Cardiac muscle cell (in vitro differentiated cells and primary cell): ENCODE measurements around the gene KRT40. TPM values are rescaled to one million over a fixed set of nuclear protein-coding genes. Genes with fewer than 3 reads are reported as not detected.
A peak's percentile ranks its signal among the peaks of the same experiment; 100 is the strongest.

Experiments
- DNase-seq, 2 donors: peaks; one replicate each; pipeline versions ENCODE4 v3.0.0 to v3.0.0-alpha.2; 2010 to 2017; ENCODE audit warnings: low read depth in 1 of 2, low spot score in 1 of 2
- H3K27ac ChIP-seq: fragments of 200-600 bp; sonication (generic); 2 replicates; pipeline ENCODE4 v1.5.1; 2016
- H3K27me3 ChIP-seq: fragments of 200-600 bp; sonication (generic); 2 replicates; pipeline ENCODE4 v1.6.0; 2016; ENCODE audit warnings: control low read depth
- H3K36me3 ChIP-seq: fragments of 200-600 bp; sonication (generic); 2 replicates; pipeline ENCODE4 v1.5.1; 2016; ENCODE audit warnings: control low read depth
- H3K4me1 ChIP-seq: fragments of 200-600 bp; sonication (generic); 2 replicates; pipeline ENCODE4 v1.8.1; 2017; ENCODE audit warnings: low read depth, mild to moderate bottlenecking, mixed run types
- H3K4me3 ChIP-seq: fragments of 200-600 bp; sonication (generic); 2 replicates; pipeline ENCODE4 v1.5.1; 2016; ENCODE audit warnings: mild to moderate bottlenecking
- H3K9me3 ChIP-seq: fragments of 200-600 bp; sonication (generic); 2 replicates; pipeline ENCODE4 v1.5.1; 2017; ENCODE audit warnings: low read depth, mild to moderate bottlenecking, control low read depth
- CTCF ChIP-seq: IDR thresholded peaks from 2 replicates; pipeline ENCODE4 v1.5.1; 2012; ENCODE audit warnings: low read depth, mild to moderate bottlenecking, low read length
- polyA plus RNA-seq: library from polyadenylated mRNA; unstranded; fragments of >200 nt; fragmentation: Nextera tagmentation; extraction: Ambion mirVana; gene quantifications from 2 replicates; pipeline ENCODE4 v1.2.1, GENCODE V29; 2016
- total RNA-seq: library from RNA; depleted of rRNA; stranded (reverse); fragments of >200 nt; gene quantifications from 2 replicates; pipeline ENCODE4 v1.2.3, GENCODE V29; 2016

The KRT40 gene
- total and polyA plus RNA-seq, 2 experiments from 2014 or later = not detected

GRCh38 chr17:40975516-40975915 lies 8.6 kb downstream of the KRT40 start:
- Histone ChIP-seq H3K27ac (no peak overlapping the region), H3K36me3 (no peaks in the 10 kb centered on the region), H3K27me3 (no peaks in the 10 kb centered on the region), H3K4me3 (no peak overlapping the region), H3K9me3 (no peaks in the 10 kb centered on the region), H3K4me1 (peaks cover 7% of the 10 kb centered on the region)
- no peak for DNase-seq
- TF ChIP-seq CTCF = no peak

- H3K9me3 ChIP-seq = no peaks in the 10 kb centered on the region
- no peaks in the 10 kb centered on the region for H3K36me3 ChIP-seq
- no peak overlapping the region for H3K4me3 ChIP-seq
- H3K27ac ChIP-seq = no peak overlapping the region
- no peaks in the 10 kb centered on the region for H3K27me3 ChIP-seq
- TF ChIP-seq CTCF = no peak
- no peak for DNase-seq
- H3K4me1 ChIP-seq = no peaks in the 10 kb centered on the region
These were observed 9.8 kb downstream of the KRT40 start for GRCh38 chr17:40974366-40974765.

DNA sequence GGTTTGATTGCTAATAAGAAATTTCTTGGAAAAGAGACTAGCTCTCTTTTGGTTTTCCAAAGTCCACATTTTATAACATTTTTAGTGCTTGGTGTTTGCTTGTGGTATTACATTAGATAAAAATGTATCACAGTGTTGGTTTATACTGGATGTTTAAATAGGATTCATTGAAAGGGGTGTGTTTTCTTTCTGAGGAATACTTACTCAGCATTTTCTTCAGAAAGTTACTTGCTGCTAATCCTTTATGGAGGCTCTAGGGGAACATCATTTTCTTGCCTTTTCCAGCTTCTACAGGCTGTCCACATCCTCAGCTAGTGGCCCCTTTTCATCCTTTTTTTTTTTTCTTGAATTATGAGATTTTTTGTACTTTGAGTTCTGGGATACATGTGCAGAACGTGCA lies 16.5 kb downstream of the KRT40 start:
- Histone ChIP-seq H3K36me3 (no peaks in the 10 kb centered on the region), H3K27me3 (no peaks in the 10 kb centered on the region), H3K9me3 (no peaks in the 10 kb centered on the region), H3K4me1 (no peaks in the 10 kb centered on the region), H3K27ac (no peak overlapping the region), H3K4me3 (no peak overlapping the region)
- DNase-seq = no peak
- TF ChIP-seq CTCF = no peak

GRCh38 chr17:40966848-40967247 lies 17.3 kb downstream of the KRT40 start, which contains the start of gene KRT39:
TSS of gene KRT39 (minus strand) at chr17:40966948. CDS start at chr17:40966856, 92 bp downstream.
- no peak within 1 kb of the TSS for H3K27ac ChIP-seq
- no peak within 1 kb of the TSS for H3K4me3 ChIP-seq
- no peaks in the 10 kb centered on the region for H3K36me3 ChIP-seq
- H3K27me3 ChIP-seq = no peaks in the 10 kb centered on the region
- H3K9me3 ChIP-seq = no peaks in the 10 kb centered on the region
- H3K4me1 ChIP-seq = no peaks in the 10 kb centered on the region
- no peak for DNase-seq
- no peak for TF ChIP-seq CTCF

- Histone ChIP-seq H3K4me1 (peaks cover 3% of the 10 kb centered on the region), H3K36me3 (no peaks in the 10 kb centered on the region), H3K27ac (no peak overlapping the region), H3K27me3 (no peaks in the 10 kb centered on the region), H3K4me3 (no peak overlapping the region), H3K9me3 (no peaks in the 10 kb centered on the region)
- peak in 1 of 2 donors; percentile 28 for DNase-seq
- TF ChIP-seq CTCF = peak; percentile 71
These were observed 20.3 kb downstream of the KRT40 start for GRCh38 chr17:40963838-40964237.
